NCI-H526 treated with DMSO at 0.1 percent for 48 hours (cell line): ENCODE data around the gene CCKAR.
"Not testable (repeated sequence)": the region's sequence is repeated elsewhere in the genome, so short reads cannot be mapped to it uniquely, and the experiment has no call there.

ENCODE experiments used
- DNase-seq: peaks from one replicate; lab custom pipeline; 2025; lab: John Stamatoyannopoulos, UW

The CCKAR gene

GRCh38 chr4:26490111-26490959 is at the start of gene CCKAR:
TSS of gene CCKAR (minus strand) at chr4:26490484. CDS start at chr4:26490267, 217 bp downstream.
- DNase-seq = no peak

- DNase-seq = no peak
Measured at GRCh38 chr4:26533685-26534084, 43.4 kb upstream of the CCKAR start.

- no peak for DNase-seq
Measured at GRCh38 chr4:26531491-26532116, 41.3 kb upstream of the CCKAR start.

GRCh38 chr4:26530099-26530498 is 39.8 kb upstream of the CCKAR start:
- no peak for DNase-seq

GRCh38 chr4:26529479-26529878 is 39.2 kb upstream of the CCKAR start:
- DNase-seq = no peak

- no peak for DNase-seq
Measured at GRCh38 chr4:26525771-26526150, 35.5 kb upstream of the CCKAR start.

- no peak for DNase-seq
Measured at GRCh38 chr4:26525136-26525770, 35.0 kb upstream of the CCKAR start.

GRCh38 chr4:26524011-26524410 is 33.7 kb upstream of the CCKAR start:
- DNase-seq = no peak

- no peak for DNase-seq
Measured at GRCh38 chr4:26522478-26522877, 32.2 kb upstream of the CCKAR start.

- DNase-seq = no peak
Measured at GRCh38 chr4:26520728-26521450, 30.6 kb upstream of the CCKAR start.

GRCh38 chr4:26515936-26516335 is 25.7 kb upstream of the CCKAR start:
- no peak for DNase-seq

- no peak for DNase-seq
Measured at GRCh38 chr4:26510334-26510964, 20.2 kb upstream of the CCKAR start.

- no peak for DNase-seq
Measured at GRCh38 chr4:26509681-26510333, 19.5 kb upstream of the CCKAR start.

- no peak for DNase-seq
Measured at GRCh38 chr4:26507286-26507685, 17.0 kb upstream of the CCKAR start.

- no peak for DNase-seq
Measured at GRCh38 chr4:26503844-26504243, 13.6 kb upstream of the CCKAR start.

GRCh38 chr4:26503427-26503826 is 13.1 kb upstream of the CCKAR start:
- no peak for DNase-seq

- not testable (repeated sequence) for DNase-seq
Measured at GRCh38 chr4:26500565-26500999, 10.3 kb upstream of the CCKAR start.

GRCh38 chr4:26496207-26496783 is 6.0 kb upstream of the CCKAR start:
- DNase-seq = no peak

- DNase-seq = no peak
Measured at GRCh38 chr4:26493461-26493860, 3.2 kb upstream of the CCKAR start.

GRCh38 chr4:26491449-26492170 is 1.3 kb upstream of the CCKAR start:
- no peak for DNase-seq
